HUDEP-2 (cell line): ENCODE results near the gene HIPK1.
A peak's percentile ranks its signal among the peaks of the same experiment; 100 is the strongest.

Source experiments
- DNase-seq, 76 experiments: peaks; one replicate each; lab custom pipeline; 2025; ENCODE audit not compliant: unreplicated experiment in 76 of 76; lab: John Stamatoyannopoulos, UW

Gene HIPK1

GRCh38 chr1:113928941-113929749 is at the start of gene HIPK1:
Gene HIPK1, plus strand, starts transcription at chr1:113929324.
- peak in 75 of 76 experiments; percentile 38 to 91 (median 81) for DNase-seq

DNA sequence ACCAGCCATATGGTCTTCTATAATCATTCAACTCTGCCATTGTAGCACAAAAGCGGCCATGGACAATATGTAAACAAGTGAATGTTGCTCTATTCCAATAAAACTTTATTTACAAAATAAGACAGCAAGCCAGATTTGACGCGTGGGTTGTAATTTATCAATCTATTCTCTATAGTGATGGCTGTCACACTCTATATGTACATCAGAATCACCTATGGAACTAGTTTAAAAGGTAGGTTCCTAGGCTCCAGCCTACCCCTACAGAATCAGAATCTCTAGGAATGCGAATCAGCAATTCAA is 49.4 kb upstream of the HIPK1 start:
- no peak for DNase-seq

DNA sequence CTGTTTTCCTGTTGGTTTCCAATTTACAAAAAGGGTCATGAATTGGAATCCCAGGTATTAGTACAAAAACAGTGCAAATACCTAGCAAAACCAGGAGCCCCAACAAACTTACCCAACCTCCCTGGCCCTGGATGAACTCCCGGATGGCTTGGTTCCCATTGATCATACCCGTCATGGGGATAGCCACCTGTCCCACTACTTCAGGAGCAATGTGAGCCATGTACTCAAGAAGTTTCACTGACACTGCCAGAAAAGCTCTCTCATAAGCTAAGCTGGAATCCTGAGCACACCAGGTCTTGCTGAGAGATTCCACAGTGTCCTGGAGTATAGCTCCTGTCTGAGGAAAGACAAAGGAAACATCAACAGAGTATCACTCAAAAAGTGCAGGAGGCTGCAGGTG is 47.5 kb upstream of the HIPK1 start:
- DNase-seq, result no peak

- no peak for DNase-seq
Measured at GRCh38 chr1:113886417-113887401, 42.4 kb upstream of the HIPK1 start.

DNA sequence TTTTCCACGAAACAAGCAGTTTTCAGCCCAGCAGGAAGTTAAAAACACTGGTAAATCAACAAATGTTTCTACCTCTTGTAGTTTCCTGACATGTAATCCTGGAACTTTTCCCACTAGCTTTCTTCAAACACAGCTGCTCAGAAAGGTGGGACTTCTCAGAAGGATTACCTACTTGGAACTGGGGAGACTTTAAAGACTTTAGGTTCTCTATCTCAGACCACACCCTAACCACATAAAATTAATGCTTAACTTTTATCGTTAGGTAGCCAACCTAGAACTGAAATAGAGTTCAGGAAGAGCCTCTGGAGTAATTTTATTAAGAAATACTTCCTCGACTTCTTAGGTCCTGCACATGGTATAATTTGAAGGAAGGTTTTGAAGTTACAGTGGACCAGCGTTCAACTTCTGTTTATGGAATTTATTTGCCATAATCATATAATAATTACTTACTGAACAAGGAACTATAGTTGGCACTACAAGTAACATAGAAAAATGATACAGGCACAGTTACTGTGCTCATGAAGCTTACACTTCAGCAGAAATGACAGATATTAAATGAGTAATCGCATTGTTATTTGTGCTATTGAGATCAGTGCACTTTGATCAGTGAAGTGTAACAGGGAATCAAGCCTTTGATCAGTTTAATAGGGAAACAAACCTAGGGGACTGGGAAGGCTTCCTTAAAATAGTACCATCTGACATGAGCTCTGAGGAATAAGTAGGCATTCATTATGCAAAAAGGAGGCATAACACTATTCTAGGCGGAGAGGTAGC is 41.5 kb upstream of the HIPK1 start, which contains the start of gene BCL2L15:
BCL2L15 (minus strand) TSS at position 180 of the 774 bp plus-strand sequence. CDS start 206 bp downstream, outside the sequence.
- DNase-seq, result peak in 3 of 76 experiments; percentile 19 to 52 (median 20)

DNA sequence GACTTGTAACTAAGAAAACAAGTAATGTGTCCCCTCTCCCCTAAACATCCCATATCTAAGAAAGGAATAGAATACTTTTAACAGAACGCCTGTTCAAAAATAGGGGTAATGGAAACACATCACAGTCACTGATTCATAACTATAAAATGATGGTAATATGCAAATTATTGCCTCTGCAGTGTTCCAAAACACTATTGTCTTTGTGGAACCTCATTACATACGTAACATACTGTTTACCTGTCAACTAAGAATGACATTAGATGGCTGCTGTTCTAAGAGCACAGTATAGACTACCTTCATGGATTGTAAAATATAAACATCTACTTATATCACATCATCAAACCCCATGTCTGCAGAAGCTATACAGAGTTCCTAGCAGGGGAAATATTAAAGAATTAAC is 38.3 kb upstream of the HIPK1 start:
- DNase-seq, result no peak

DNA sequence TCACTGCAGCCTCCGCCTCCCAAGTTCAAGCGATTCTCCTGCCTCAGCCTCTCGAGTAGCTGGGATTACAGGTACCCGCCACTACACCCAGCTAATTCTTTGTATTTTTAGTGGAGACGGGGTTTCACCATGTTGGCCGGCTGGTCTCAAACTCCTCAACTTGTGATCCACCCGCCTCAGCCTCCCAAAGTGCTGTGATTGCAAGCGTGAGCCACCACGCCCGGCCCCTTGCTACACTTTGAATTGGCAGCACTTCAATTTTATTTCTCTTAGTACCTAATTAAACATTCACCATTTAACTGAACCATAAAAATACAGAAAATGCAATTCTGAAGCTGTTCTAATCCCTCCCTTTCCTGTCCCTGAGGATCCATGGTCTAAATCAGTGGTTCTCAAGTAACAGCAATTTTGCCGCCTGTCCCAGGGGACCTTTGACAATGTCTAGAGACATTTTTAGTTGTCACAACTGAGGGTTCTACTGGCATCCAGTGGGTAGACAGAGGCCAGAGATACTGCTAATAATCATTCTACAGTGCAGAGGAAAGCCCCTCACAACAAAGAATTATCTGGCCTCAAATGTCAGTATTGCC is 37.4 kb upstream of the HIPK1 start:
- DNase-seq, result no peak

- no peak for DNase-seq
Measured at GRCh38 chr1:113893267-113893666, 35.9 kb upstream of the HIPK1 start.

DNA sequence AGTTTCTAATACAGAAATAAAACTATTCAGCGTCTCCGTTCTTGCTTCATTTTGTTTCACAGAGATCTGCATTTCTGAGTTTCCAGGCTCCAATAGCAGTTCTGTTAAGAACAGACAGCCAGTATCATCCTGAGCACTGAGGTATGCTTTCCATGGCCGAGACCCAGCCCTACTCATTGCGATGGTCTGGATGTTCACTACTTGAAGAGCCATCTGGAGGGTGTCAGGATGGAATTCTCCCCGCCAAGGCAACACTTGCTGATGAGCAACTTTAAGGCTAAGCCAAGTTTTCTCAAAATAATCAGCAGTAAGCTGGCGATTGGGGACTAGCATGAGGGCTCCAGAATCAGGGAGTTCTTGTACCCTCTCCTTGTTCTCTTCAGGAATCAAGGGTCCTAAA is 34.0 kb upstream of the HIPK1 start:
- DNase-seq, result no peak

DNA sequence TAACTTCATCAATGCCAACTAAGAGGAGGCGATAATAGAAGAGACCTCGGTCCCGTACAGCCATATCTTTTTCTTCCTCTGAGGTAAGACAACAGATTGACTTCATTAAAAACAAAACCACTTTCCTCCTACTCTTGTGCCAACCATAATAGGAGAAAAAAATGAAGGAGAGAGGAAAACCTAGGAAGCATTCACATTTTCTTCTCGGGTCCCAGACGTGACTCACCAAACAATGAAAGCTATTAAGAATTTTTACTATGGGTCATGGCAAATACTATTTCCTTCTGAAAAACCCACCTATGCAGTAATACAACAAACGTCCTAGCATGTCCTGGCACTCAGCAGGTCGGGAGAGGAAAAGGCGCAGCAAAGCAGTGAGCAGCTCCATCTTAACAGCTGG is 33.2 kb upstream of the HIPK1 start:
- DNase-seq, result no peak

DNA sequence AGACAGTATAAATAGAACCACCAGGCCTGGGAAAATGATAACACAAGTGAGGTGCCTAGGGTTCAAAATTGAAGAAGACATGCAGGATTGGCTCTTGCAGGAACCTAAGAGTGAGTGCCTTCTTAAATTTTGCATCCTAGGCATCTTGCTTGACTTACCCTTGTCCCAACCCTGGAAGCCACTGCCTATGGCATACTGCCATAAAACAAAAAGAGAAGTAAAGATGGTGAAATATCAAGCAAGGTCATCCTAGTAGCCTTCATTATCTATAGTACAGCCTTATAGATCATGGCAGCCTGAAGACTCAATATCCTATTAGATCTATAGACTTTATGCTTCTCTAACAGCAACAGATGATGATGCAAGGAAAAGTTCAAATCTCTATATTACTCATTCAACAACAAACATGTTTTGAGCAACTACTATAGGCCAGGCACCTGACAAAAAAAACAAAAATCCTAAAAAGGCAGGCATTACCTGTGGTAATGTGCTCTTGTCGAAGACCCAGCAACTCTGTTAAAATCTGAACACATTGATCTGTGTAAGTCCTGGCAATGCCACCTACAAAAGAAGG is 30.8 kb upstream of the HIPK1 start:
- no peak for DNase-seq

- no peak for DNase-seq
Measured at GRCh38 chr1:113899111-113899510, 30.0 kb upstream of the HIPK1 start.

- no peak for DNase-seq
Measured at GRCh38 chr1:113901191-113901590, 27.9 kb upstream of the HIPK1 start.

DNA sequence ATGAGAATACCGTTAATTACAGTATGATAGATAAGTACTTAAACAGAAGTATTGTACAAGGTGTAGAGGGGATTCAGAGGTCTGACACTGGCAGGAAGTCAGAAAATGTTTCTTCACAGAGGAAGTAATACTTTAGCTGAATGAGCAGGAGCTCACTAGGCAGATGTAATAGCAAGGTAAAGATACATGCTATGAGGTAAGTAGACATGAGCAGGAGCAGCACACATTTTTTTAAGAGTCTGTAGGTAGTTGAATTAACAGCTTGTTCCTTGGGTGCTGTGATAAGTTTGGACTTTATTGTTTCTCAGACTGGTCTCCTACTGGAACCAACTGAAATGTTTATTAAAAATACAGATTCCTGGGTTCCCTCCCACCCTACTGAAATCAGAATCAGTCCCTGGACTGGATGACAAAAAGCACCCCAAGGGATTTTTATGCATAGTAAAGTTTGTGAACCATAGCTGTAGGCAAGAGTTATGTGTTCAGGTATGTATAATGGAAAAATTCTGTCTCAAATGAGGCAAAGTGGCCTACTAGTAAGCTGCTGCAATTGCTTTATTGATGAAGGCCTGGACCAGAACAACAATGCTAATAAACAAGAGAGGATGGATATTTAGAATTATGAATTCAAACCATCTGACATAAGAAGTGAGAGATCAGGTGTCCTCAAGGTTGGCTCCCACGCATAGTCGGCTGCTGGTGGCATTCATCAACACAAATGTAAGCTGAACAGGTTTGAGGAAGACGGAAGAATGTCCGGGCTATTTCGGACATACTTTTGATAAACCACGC is 25.4 kb upstream of the HIPK1 start:
- DNase-seq, result peak in 3 of 76 experiments; percentile 13 to 31 (median 13)

DNA sequence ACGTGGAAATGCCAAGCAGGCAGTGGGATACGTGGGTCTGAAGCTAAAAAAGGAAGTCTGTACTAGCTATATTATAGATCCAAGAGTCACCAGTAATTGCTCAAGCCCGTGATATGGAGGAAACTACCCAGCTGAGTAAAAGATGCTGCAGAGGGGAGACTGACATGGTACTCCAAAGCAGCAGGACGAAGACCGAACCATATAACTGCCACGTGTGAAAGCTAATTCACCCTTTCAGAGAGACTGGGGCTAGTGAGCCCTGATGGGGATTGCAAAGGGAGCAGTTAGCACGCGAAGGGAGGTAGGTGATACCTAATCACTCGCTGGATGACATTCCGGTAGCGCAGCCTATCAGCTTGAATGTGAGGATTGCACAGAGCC is 24.8 kb upstream of the HIPK1 start:
- DNase-seq, result peak in 34 of 76 experiments; percentile 29 to 78 (median 57)

DNA sequence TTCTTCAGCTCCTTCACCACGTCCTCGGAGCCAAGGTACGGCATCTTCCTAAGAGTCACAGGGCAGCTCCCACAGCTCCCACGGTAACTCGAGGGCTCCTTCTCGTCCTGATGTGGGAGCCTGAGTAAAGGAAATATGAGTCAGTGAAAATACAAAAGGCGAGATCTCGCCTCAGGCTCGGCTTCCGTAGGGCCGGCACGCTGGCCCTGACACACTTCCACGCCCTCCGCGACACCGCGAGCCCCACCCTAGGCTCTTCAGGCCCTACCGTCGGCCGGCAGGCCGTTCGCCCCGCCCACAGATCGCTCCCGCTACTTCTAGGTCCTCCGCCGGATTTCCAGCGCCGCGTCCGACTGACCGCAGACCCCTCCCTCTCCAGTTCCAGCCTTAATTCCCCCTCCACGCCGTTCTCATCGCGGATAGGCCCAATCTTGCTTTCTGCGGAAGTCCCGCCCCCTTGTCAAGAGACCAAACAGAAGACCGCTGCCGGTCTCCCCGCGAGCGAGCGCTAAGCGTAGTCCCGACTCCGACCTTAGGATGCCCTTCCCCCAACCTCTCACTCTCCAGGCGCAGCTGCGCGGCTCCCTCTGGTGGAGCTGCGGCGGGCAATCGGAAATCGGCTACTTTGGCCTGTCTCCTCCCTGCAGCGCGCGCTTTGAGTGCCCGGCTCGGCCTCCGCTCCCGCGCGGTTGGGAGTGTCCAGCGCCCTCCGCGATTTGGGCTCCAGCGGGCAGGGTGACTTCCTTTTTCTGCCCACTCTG is 24.3 kb upstream of the HIPK1 start, which contains the start of the genes AP4B1 and DCLRE1B:
AP4B1 (minus strand) TSS at position 126 of the 761 bp plus-strand sequence; CDS start at position 44, 82 bp downstream.
DCLRE1B (plus strand) TSS at position 653 of the 761 bp plus-strand sequence. CDS start 261 bp downstream, outside the sequence.
- DNase-seq, result peak; percentile 63 to 100 (median 98)

DNA sequence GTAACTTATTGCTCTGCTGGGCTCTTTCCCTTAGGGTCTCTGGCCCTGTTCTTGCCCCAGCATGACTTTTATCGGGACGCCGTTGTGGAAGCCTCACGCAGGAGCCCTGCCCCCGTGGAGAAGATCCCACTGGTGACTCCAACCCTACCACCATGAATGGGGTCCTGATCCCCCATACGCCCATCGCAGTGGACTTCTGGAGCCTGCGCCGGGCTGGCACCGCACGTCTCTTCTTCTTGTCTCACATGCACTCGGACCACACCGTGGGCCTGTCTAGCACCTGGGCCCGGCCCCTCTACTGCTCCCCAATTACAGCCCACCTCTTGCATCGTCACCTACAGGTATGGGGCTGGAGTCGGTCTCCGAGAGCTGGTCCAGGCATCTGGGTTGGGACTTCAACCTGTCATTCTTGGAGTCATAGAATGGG is 23.7 kb upstream of the HIPK1 start:
- DNase-seq, result peak in 9 of 76 experiments; percentile 27 to 59 (median 42)
